GM19240 (cell line): ENCODE results near the gene PXDC1.
"Not testable (repeated sequence)": the region's sequence is repeated elsewhere in the genome, so short reads cannot be mapped to it uniquely, and the experiment has no call there.

Source experiments
- DNase-seq: peaks from one replicate; pipeline ENCODE4 v3.0.0; 2011; ENCODE audit warnings: low spot score; ENCODE audit not compliant: insufficient read length

PXDC1 gene

GRCh38 chr6:3762852-3763251 is 11.3 kb upstream of the PXDC1 start:
- DNase-seq: no peak

GRCh38 chr6:3762359-3762758 is 10.8 kb upstream of the PXDC1 start:
- DNase-seq: no peak

- DNase-seq: no peak
Measured at GRCh38 chr6:3761989-3762270, 10.4 kb upstream of the PXDC1 start.

- DNase-seq: no peak
Measured at GRCh38 chr6:3759646-3760232, 8.2 kb upstream of the PXDC1 start.

GRCh38 chr6:3758842-3759144 is 7.3 kb upstream of the PXDC1 start:
- DNase-seq: no peak

- DNase-seq: not testable (repeated sequence)
Measured at GRCh38 chr6:3757998-3758841, 6.7 kb upstream of the PXDC1 start.

GRCh38 chr6:3757241-3757641 is 5.7 kb upstream of the PXDC1 start:
- DNase-seq: no peak

GRCh38 chr6:3756546-3756945 is 5.0 kb upstream of the PXDC1 start:
- no peak for DNase-seq

GRCh38 chr6:3755637-3756545 is 4.4 kb upstream of the PXDC1 start:
- DNase-seq: no peak

- no peak for DNase-seq
Measured at GRCh38 chr6:3754776-3755175, 3.3 kb upstream of the PXDC1 start.

GRCh38 chr6:3754032-3754725 is 2.7 kb upstream of the PXDC1 start:
- not testable (repeated sequence) for DNase-seq

GRCh38 chr6:3753228-3753835 is 1.8 kb upstream of the PXDC1 start:
- no peak for DNase-seq

GRCh38 chr6:3752531-3753227 is 1.2 kb upstream of the PXDC1 start:
- DNase-seq: no peak

GRCh38 chr6:3751730-3752530 is 417 bp upstream of the PXDC1 start:
- peak; percentile 57 for DNase-seq

GRCh38 chr6:3750317-3751076 is 1.0 kb downstream of the PXDC1 start:
- no peak for DNase-seq

- no peak for DNase-seq
Measured at GRCh38 chr6:3749977-3750316, 1.6 kb downstream of the PXDC1 start.

- no peak for DNase-seq
Measured at GRCh38 chr6:3749067-3749841, 2.3 kb downstream of the PXDC1 start.

GRCh38 chr6:3748208-3749066 is 3.1 kb downstream of the PXDC1 start:
- no peak for DNase-seq
